Type B pancreatic cell (in vitro differentiated cells): ENCODE measurements around the gene ADIRF. TPM values are rescaled to one million over a fixed set of nuclear protein-coding genes. Genes with fewer than 3 reads are reported as not detected.

Experiments used
- DNase-seq: peaks from one replicate; pipeline ENCODE4 v3.0.0; 2021; ENCODE audit warnings: mixed read lengths; ENCODE audit not compliant: unreplicated experiment; ENCODE audit errors: extremely low spot score
- H3K27ac Mint-ChIP-seq: 2 replicates; pipeline ENCODE4 v1.8.0; 2021; ENCODE audit warnings: mild to moderate bottlenecking, mixed read lengths
- H3K27me3 Mint-ChIP-seq: 2 replicates; pipeline ENCODE4 v1.8.0; 2021; ENCODE audit warnings: mixed read lengths
- H3K36me3 Mint-ChIP-seq: 2 replicates; pipeline ENCODE4 v1.8.0; 2021; ENCODE audit warnings: mixed read lengths
- H3K4me1 Mint-ChIP-seq: one replicate; pipeline ENCODE4 v1.8.0; 2021; ENCODE audit warnings: mixed read lengths; ENCODE audit not compliant: unreplicated experiment
- H3K4me3 Mint-ChIP-seq: 2 replicates; pipeline ENCODE4 v1.8.0; 2021; ENCODE audit warnings: mild to moderate bottlenecking, mixed read lengths
- H3K9me3 Mint-ChIP-seq: 2 replicates; pipeline ENCODE4 v1.8.0; 2021; ENCODE audit warnings: mixed read lengths
- CTCF ChIP-seq: fragments of 200-600 bp; sonication (generic); conservative IDR thresholded peaks from 2 replicates; pipeline ENCODE4 v1.5.0; 2021; ENCODE audit warnings: antibody characterized with exemption, mild to moderate bottlenecking
- total RNA-seq: library from RNA; stranded (reverse); gene quantifications from 2 replicates; pipeline ENCODE4 v1.2.1, GENCODE V29; 2021; ENCODE audit warnings: low replicate concordance

The ADIRF gene
- total RNA-seq, 1 donor from 2014 or later: not detected

GRCh38 chr10:86962136-86962980 is 5.9 kb upstream of the ADIRF start:
- Mint-ChIP-seq H3K4me3 (no peak overlapping the region), H3K4me1 (peaks cover 28% of the 10 kb centered on the region), H3K27ac (no peak overlapping the region), H3K27me3 (no peaks in the 10 kb centered on the region), H3K36me3 (peaks cover 3% of the 10 kb centered on the region), H3K9me3 (no peaks in the 10 kb centered on the region)
- peak; percentile 62 for DNase-seq
- TF ChIP-seq CTCF: no peak

- Mint-ChIP-seq H3K36me3 (peaks cover 3% of the 10 kb centered on the region), H3K27me3 (no peaks in the 10 kb centered on the region), H3K4me1 (peaks cover 32% of the 10 kb centered on the region), H3K4me3 (no peak overlapping the region), H3K9me3 (no peaks in the 10 kb centered on the region), H3K27ac (no peak overlapping the region)
- no peak for TF ChIP-seq CTCF
- DNase-seq: no peak
These were observed 5.3 kb upstream of the ADIRF start for GRCh38 chr10:86962981-86963310.

- no peaks in the 10 kb centered on the region for H3K27me3 Mint-ChIP-seq
- DNase-seq: peak; percentile 55
- no peak for TF ChIP-seq CTCF
- H3K36me3 Mint-ChIP-seq: peaks cover 3% of the 10 kb centered on the region
- peaks cover 31% of the 10 kb centered on the region for H3K4me1 Mint-ChIP-seq
- H3K27ac Mint-ChIP-seq: no peak overlapping the region
- H3K9me3 Mint-ChIP-seq: no peaks in the 10 kb centered on the region
- no peak overlapping the region for H3K4me3 Mint-ChIP-seq
These were observed 4.9 kb upstream of the ADIRF start for GRCh38 chr10:86963341-86963919.

- Mint-ChIP-seq H3K4me3 (no peak overlapping the region), H3K36me3 (peaks cover 3% of the 10 kb centered on the region), H3K27me3 (no peaks in the 10 kb centered on the region), H3K4me1 (peaks cover 25% of the 10 kb centered on the region), H3K9me3 (no peaks in the 10 kb centered on the region), H3K27ac (no peak overlapping the region)
- DNase-seq: peak; percentile 62
- no peak for TF ChIP-seq CTCF
These were observed 4.0 kb upstream of the ADIRF start for GRCh38 chr10:86964061-86964846.

- peaks cover 23% of the 10 kb centered on the region for H3K4me1 Mint-ChIP-seq
- peaks cover 3% of the 10 kb centered on the region for H3K36me3 Mint-ChIP-seq
- no peaks in the 10 kb centered on the region for H3K9me3 Mint-ChIP-seq
- no peak overlapping the region for H3K4me3 Mint-ChIP-seq
- no peaks in the 10 kb centered on the region for H3K27me3 Mint-ChIP-seq
- no peak for TF ChIP-seq CTCF
- H3K27ac Mint-ChIP-seq: peak overlapping the region; percentile 52
- DNase-seq: peak; percentile 39
These were observed 3.5 kb upstream of the ADIRF start for GRCh38 chr10:86964847-86965190.
